Measurements from ENCODE around the gene DCUN1D2. TPM values are rescaled to one million over a fixed set of nuclear protein-coding genes. Genes with fewer than 3 reads are reported as not detected.

The DCUN1D2 gene
- total RNA-seq, 4 donors from 2014 or later, result 18.7 to 28.4 (median 20.2) TPM

GRCh38 chr13:113449693-113450347, 40.7 kb downstream of the DCUN1D2 start:
- Histone ChIP-seq H3K36me3 (no peaks in the 10 kb centered on the region), H3K4me3 (peak overlapping the region in 3 of 4 donors; percentile 18 to 38 (median 27)), H3K27ac (peak overlapping the region; percentile 75 to 84 (median 76)), H3K4me1 (peaks cover 0 to 9% (median 7%) of the 10 kb centered on the region in 4 donors), H3K27me3 (no peaks in the 10 kb centered on the region), H3K9me3 (no peaks in the 10 kb centered on the region)
- in situ Hi-C loops (cut with MboI; ENCODE audit: low pct_ligation_motif_present in 1 of 4, low pct_unique_long_range_greater_than_20kb in 1 of 4, low sequenced_read_pairs in 3 of 4) (no loop called here), intact Hi-C loops (cut with DNase I; ENCODE audit: low total_unique reads) (no loop called here)
- DNase-seq, result no peak
- WGBS, 2 donors (ENCODE audit: low coverage in 1 of 2), result 67 to 100% methylated on average over 1 to 13 of the region's 13 CpGs
- no peak for TF ChIP-seq CTCF (IDR thresholded peaks at IDR 0.05)
- no peak for TF ChIP-seq POLR2AphosphoS5 (IDR thresholded peaks at IDR 0.05)
- no peak for TF ChIP-seq POLR2A (IDR thresholded peaks at IDR 0.05)
- TF ChIP-seq EP300 (IDR thresholded peaks at IDR 0.05; ENCODE audit: low read depth), result no peak

GRCh38 chr13:113448885-113449692, 41.4 kb downstream of the DCUN1D2 start:
- no peaks in the 10 kb centered on the region for H3K36me3 ChIP-seq
- no peaks in the 10 kb centered on the region for H3K27me3 ChIP-seq
- TF ChIP-seq CTCF (IDR thresholded peaks at IDR 0.05) (no peak), EP300 (IDR thresholded peaks at IDR 0.05; ENCODE audit: low read depth) (no peak), POLR2A (IDR thresholded peaks at IDR 0.05) (peak; percentile 61), POLR2AphosphoS5 (IDR thresholded peaks at IDR 0.05) (peak in 2 of 3 donors; percentile 66 to 77)
- H3K9me3 ChIP-seq, result no peaks in the 10 kb centered on the region
- H3K4me3 ChIP-seq, result peak overlapping the region in 3 of 4 donors; percentile 22 to 40 (median 27)
- in situ Hi-C loops (cut with MboI; ENCODE audit: low pct_ligation_motif_present in 1 of 4, low pct_unique_long_range_greater_than_20kb in 1 of 4, low sequenced_read_pairs in 3 of 4), result no loop called here
- intact Hi-C loops (cut with DNase I; ENCODE audit: low total_unique reads), result no loop called here
- DNase-seq, result peak; percentile 83
- 60% methylated on average over 28 of the region's 29 CpGs; no CpG with 5 or more reads in 1 of the 2 donors for WGBS, 2 donors (ENCODE audit: low coverage in 1 of 2)
- peak overlapping the region; percentile 75 to 84 (median 76) for H3K27ac ChIP-seq
- H3K4me1 ChIP-seq, result peaks cover 0 to 9% (median 7%) of the 10 kb centered on the region in 4 donors

- in situ Hi-C loops (cut with MboI; ENCODE audit: low pct_ligation_motif_present in 1 of 4, low pct_unique_long_range_greater_than_20kb in 1 of 4, low sequenced_read_pairs in 3 of 4) (no loop called here), intact Hi-C loops (cut with DNase I; ENCODE audit: low total_unique reads) (no loop called here)
- Histone ChIP-seq H3K36me3 (no peaks in the 10 kb centered on the region), H3K27ac (peak overlapping the region; percentile 75 to 84 (median 76)), H3K4me3 (peak overlapping the region in 3 of 4 donors; percentile 19 to 40 (median 22)), H3K27me3 (no peaks in the 10 kb centered on the region), H3K9me3 (no peaks in the 10 kb centered on the region), H3K4me1 (peaks cover 0 to 9% (median 7%) of the 10 kb centered on the region in 4 donors)
- 17 to 37% methylated on average over 1 to 6 of the region's 6 CpGs for WGBS, 2 donors (ENCODE audit: low coverage in 1 of 2)
- TF ChIP-seq CTCF (IDR thresholded peaks at IDR 0.05), result peak in 1 of 5 experiments; percentile 21
- no peak for TF ChIP-seq POLR2AphosphoS5 (IDR thresholded peaks at IDR 0.05)
- TF ChIP-seq POLR2A (IDR thresholded peaks at IDR 0.05), result no peak
- peak; percentile 47 for DNase-seq
Measured at GRCh38 chr13:113448545-113448884, 42.0 kb downstream of the DCUN1D2 start.

GRCh38 chr13:113447596-113447995, 42.9 kb downstream of the DCUN1D2 start:
- Histone ChIP-seq H3K27me3 (no peaks in the 10 kb centered on the region), H3K4me1 (peaks cover 0 to 9% (median 7%) of the 10 kb centered on the region in 4 donors), H3K4me3 (no peak overlapping the region), H3K36me3 (no peaks in the 10 kb centered on the region), H3K9me3 (no peaks in the 10 kb centered on the region), H3K27ac (no peak overlapping the region)
- no peak for DNase-seq
- no peak for TF ChIP-seq POLR2A (IDR thresholded peaks at IDR 0.05)
- 95 to 100% methylated on average over 1 to 6 of the region's 6 CpGs for WGBS, 2 donors (ENCODE audit: low coverage in 1 of 2)
- in situ Hi-C loops (cut with MboI; ENCODE audit: low pct_ligation_motif_present in 1 of 4, low pct_unique_long_range_greater_than_20kb in 1 of 4, low sequenced_read_pairs in 3 of 4), result no loop called here
- intact Hi-C loops (cut with DNase I; ENCODE audit: low total_unique reads), result no loop called here

Data from transverse colon (tissue), 4 donors.